Tibial nerve (tissue), 4 donors: ENCODE measurements around the gene GRIFIN. TPM values are rescaled to one million over a fixed set of nuclear protein-coding genes. Genes with fewer than 3 reads are reported as not detected.

ENCODE experiments used
- DNase-seq, 2 donors: peaks; one replicate each; pipeline ENCODE4 v3.0.0-alpha.2; 2019; ENCODE audit warnings: low spot score in 2 of 2
- H3K27ac ChIP-seq, 4 donors: fragments of 200-600 bp; sonication (generic) in 3 of 4; one replicate each; pipeline ENCODE4 v1.5.1; 2017 to 2019; ENCODE audit warnings: mild to moderate bottlenecking in 1 of 4
- H3K27me3 ChIP-seq, 2 donors: fragments of 200-600 bp; sonication (generic) in 1 of 2; one replicate each; pipeline versions ENCODE4 v1.5.1 to v1.6.0; 2017 to 2019
- H3K36me3 ChIP-seq, 3 donors: fragments of 200-600 bp; sonication (generic); one replicate each; pipeline ENCODE4 v1.5.1; 2018 to 2019
- H3K4me1 ChIP-seq, 4 donors: fragments of 200-600 bp; sonication (generic) in 3 of 4; one replicate each; pipeline ENCODE4 v1.5.1; 2017 to 2019
- H3K4me3 ChIP-seq, 4 donors: fragments of 200-600 bp; sonication (generic) in 3 of 4; one replicate each; pipeline ENCODE4 v1.5.1; 2017 to 2019; ENCODE audit warnings: mild to moderate bottlenecking in 1 of 4, moderate library complexity in 1 of 4
- H3K9me3 ChIP-seq, 4 donors: fragments of 200-600 bp; sonication (generic) in 3 of 4; one replicate each; pipeline ENCODE4 v1.5.1; 2017 to 2019
- CTCF ChIP-seq, 5 experiments: fragments of 200-600 bp in 3 of 5; fragments of 450-650 bp in 2 of 5; sonication (generic) in 3 of 5; IDR thresholded peaks; one replicate each; pipeline ENCODE4 v1.5.1; 2016 to 2019; ENCODE audit warnings: antibody characterized with exemption in 5 of 5, mild to moderate bottlenecking in 3 of 5, moderate library complexity in 2 of 5
- EP300 ChIP-seq, 2 donors: sonication (generic); formaldehyde crosslinking; IDR thresholded peaks; one replicate each; pipeline ENCODE4 v1.6.1; 2017; ENCODE audit warnings: antibody characterized with exemption in 2 of 2, mild to moderate bottlenecking in 1 of 2
- POLR2A ChIP-seq, 2 donors: fragments of 450-650 bp; IDR thresholded peaks; one replicate each; pipeline ENCODE4 v1.6.1; 2017; ENCODE audit warnings: antibody characterized with exemption in 2 of 2, mild to moderate bottlenecking in 2 of 2, moderate library complexity in 2 of 2
- WGBS, 2 donors: methylation state at CpG; one replicate each; pipeline ENCODE4 v1.1.5; 2018; 5-methylcytosine and 5-hydroxymethylcytosine counted together
- total RNA-seq, 4 donors: library from RNA; depleted of rRNA; stranded (reverse); fragments of >200 nt; gene quantifications; one replicate each; pipeline ENCODE4 v1.1.0, GENCODE V29; 2016

Gene GRIFIN
- total RNA-seq, 4 donors from 2014 or later: not detected

DNA sequence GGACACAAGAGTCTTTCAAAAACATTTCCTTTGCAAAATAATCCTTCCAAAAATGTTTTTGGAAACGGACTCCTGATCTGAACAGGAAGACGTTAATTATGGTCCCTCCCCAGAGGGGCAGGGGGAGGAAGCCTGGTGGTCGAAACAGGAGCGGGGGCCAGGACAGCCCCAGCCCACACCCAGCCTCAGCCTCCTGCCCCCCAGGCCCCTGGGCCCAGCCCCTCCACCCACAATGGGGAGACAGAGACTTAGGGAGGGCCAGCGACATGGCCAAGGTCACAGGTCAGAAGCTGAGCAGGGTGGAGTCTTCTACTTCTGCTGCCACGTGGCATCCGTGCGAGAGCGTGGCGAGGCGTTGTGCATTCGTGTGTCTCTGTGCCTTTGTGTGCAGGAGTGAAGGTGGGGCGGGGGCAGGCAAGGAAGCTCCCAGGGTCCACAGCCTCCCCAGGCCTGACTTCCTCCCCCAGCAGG lies 14.0 kb upstream of the GRIFIN start:
- peaks cover 0 to 51% (median 24%) of the 10 kb centered on the region in 4 donors for H3K4me1 ChIP-seq
- no peaks in the 10 kb centered on the region for H3K36me3 ChIP-seq
- DNase-seq: no peak
- no peak for TF ChIP-seq EP300 (IDR thresholded peaks at IDR 0.05)
- no peak for TF ChIP-seq CTCF (IDR thresholded peaks at IDR 0.05)
- no peak for TF ChIP-seq POLR2A (IDR thresholded peaks at IDR 0.05)
- H3K27me3 ChIP-seq: peaks cover 0 to 5% of the 10 kb centered on the region in 2 donors
- H3K9me3 ChIP-seq: no peaks in the 10 kb centered on the region
- 24 to 26% methylated on average over 13 of the region's 13 CpGs for WGBS, 2 donors
- H3K4me3 ChIP-seq: no peak overlapping the region
- H3K27ac ChIP-seq: peak overlapping the region in 2 of 4 donors; percentile 49 to 51

- peak overlapping the region in 2 of 4 donors; percentile 8 to 75 for H3K27ac ChIP-seq
- TF ChIP-seq EP300 (IDR thresholded peaks at IDR 0.05): no peak
- no peak for TF ChIP-seq POLR2A (IDR thresholded peaks at IDR 0.05)
- TF ChIP-seq CTCF (IDR thresholded peaks at IDR 0.05): no peak
These were observed 12.5 kb upstream of the GRIFIN start for GRCh38 chr7:2488681-2489080.

GRCh38 chr7:2488272-2488645 lies 12.1 kb upstream of the GRIFIN start:
- Histone ChIP-seq H3K4me3 (no peak overlapping the region), H3K9me3 (peaks cover 0 to 3% (median 0%) of the 10 kb centered on the region in 4 donors), H3K36me3 (no peaks in the 10 kb centered on the region), H3K27me3 (no peaks in the 10 kb centered on the region), H3K27ac (peak overlapping the region in 3 of 4 donors; percentile 8 to 75 (median 26)), H3K4me1 (peaks cover 0 to 39% (median 24%) of the 10 kb centered on the region in 4 donors)
- TF ChIP-seq POLR2A (IDR thresholded peaks at IDR 0.05) (no peak), CTCF (IDR thresholded peaks at IDR 0.05) (no peak), EP300 (IDR thresholded peaks at IDR 0.05) (no peak)
- 43 to 47% methylated on average over 7 to 8 of the region's 8 CpGs for WGBS, 2 donors
- DNase-seq: peak; percentile 64 to 68

More at GRCh38 chr7:2488681-2489080, 12.5 kb upstream of the GRIFIN start:
- Histone ChIP-seq H3K4me3 (no peak overlapping the region), H3K4me1 (peaks cover 0 to 43% (median 24%) of the 10 kb centered on the region in 4 donors), H3K9me3 (no peaks in the 10 kb centered on the region), H3K36me3 (no peaks in the 10 kb centered on the region), H3K27me3 (no peaks in the 10 kb centered on the region)
- DNase-seq: no peak
- WGBS, 2 donors: 22 to 27% methylated on average over 9 of the region's 9 CpGs

- H3K4me1 ChIP-seq: peaks cover 0 to 36% (median 24%) of the 10 kb centered on the region in 4 donors
- H3K9me3 ChIP-seq: peaks cover 0 to 8% (median 0%) of the 10 kb centered on the region in 4 donors
- TF ChIP-seq POLR2A (IDR thresholded peaks at IDR 0.05) (no peak), EP300 (IDR thresholded peaks at IDR 0.05) (no peak), CTCF (IDR thresholded peaks at IDR 0.05) (no peak)
- peak overlapping the region in 3 of 4 donors; percentile 8 to 75 (median 26) for H3K27ac ChIP-seq
- H3K36me3 ChIP-seq: no peaks in the 10 kb centered on the region
- 49 to 57% methylated on average over 12 to 14 of the region's 14 CpGs for WGBS, 2 donors
- no peak overlapping the region for H3K4me3 ChIP-seq
- no peaks in the 10 kb centered on the region for H3K27me3 ChIP-seq
- no peak for DNase-seq
These were observed 11.5 kb upstream of the GRIFIN start for GRCh38 chr7:2487586-2488271.

DNA sequence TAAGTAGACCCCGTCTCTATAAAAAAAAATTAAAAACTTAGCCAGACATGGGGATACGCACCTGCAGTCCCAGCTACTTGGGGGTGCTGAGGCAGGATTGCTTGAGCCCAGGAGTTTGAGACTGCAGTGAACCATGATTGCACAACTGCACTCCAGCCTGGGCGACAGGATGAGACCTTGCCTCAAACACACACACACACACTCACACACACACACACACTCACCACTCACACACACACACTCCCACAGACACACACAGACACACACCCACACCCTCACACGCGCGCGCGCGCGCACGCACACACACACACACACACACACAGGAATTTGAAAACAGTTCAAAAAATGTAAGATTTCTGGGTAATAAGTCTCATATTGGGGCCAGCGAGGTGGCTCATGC lies 8.7 kb upstream of the GRIFIN start:
- Histone ChIP-seq H3K27ac (no peak overlapping the region), H3K27me3 (peaks cover 0 to 18% of the 10 kb centered on the region in 2 donors)
- WGBS, 2 donors: 83 to 87% methylated on average over 12 of the region's 12 CpGs

More for the DNA sequence above, 8.7 kb upstream of the GRIFIN start:
- Histone ChIP-seq H3K4me3 (no peak overlapping the region), H3K4me1 (peaks cover 0 to 35% (median 21%) of the 10 kb centered on the region in 4 donors), H3K36me3 (no peaks in the 10 kb centered on the region), H3K9me3 (peaks cover 0 to 15% (median 0%) of the 10 kb centered on the region in 4 donors)
- no peak for TF ChIP-seq POLR2A (IDR thresholded peaks at IDR 0.05)
- TF ChIP-seq CTCF (IDR thresholded peaks at IDR 0.05): no peak
- no peak for TF ChIP-seq EP300 (IDR thresholded peaks at IDR 0.05)
- no peak for DNase-seq
